GM19193 (cell line): Measurements from ENCODE around the gene ZBTB9.

Experiments used
- POLR2A ChIP-seq: IDR thresholded peaks from 4 replicates; pipeline ENCODE4 v1.6.1; 2011; ENCODE audit not compliant: insufficient read depth, insufficient read length; ENCODE audit errors: extremely low read depth

Gene ZBTB9

GRCh38 chr6:33427585-33428223, 26.7 kb upstream of the ZBTB9 start:
- no peak for TF ChIP-seq POLR2A

GRCh38 chr6:33428224-33428965, 26.0 kb upstream of the ZBTB9 start:
- TF ChIP-seq POLR2A: no peak

GRCh38 chr6:33428966-33429749, 25.2 kb upstream of the ZBTB9 start:
- TF ChIP-seq POLR2A: no peak

- no peak for TF ChIP-seq POLR2A
Measured at GRCh38 chr6:33429750-33430052, 24.7 kb upstream of the ZBTB9 start.

GRCh38 chr6:33430334-33430733, 24.0 kb upstream of the ZBTB9 start:
- no peak for TF ChIP-seq POLR2A

- TF ChIP-seq POLR2A: no peak
Measured at GRCh38 chr6:33430991-33431879, 23.1 kb upstream of the ZBTB9 start.

- no peak for TF ChIP-seq POLR2A
Measured at GRCh38 chr6:33431880-33432541, 22.4 kb upstream of the ZBTB9 start.

- TF ChIP-seq POLR2A: no peak
Measured at GRCh38 chr6:33432546-33432945, 21.8 kb upstream of the ZBTB9 start.

- TF ChIP-seq POLR2A: no peak
Measured at GRCh38 chr6:33433001-33433543, 21.3 kb upstream of the ZBTB9 start.

GRCh38 chr6:33433544-33434191, 20.7 kb upstream of the ZBTB9 start:
- no peak for TF ChIP-seq POLR2A

GRCh38 chr6:33434961-33435360, 19.4 kb upstream of the ZBTB9 start:
- TF ChIP-seq POLR2A: no peak

- no peak for TF ChIP-seq POLR2A
Measured at GRCh38 chr6:33437666-33438065, 16.7 kb upstream of the ZBTB9 start.

- TF ChIP-seq POLR2A: no peak
Measured at GRCh38 chr6:33438978-33439594, 15.3 kb upstream of the ZBTB9 start.

- no peak for TF ChIP-seq POLR2A
Measured at GRCh38 chr6:33439956-33440648, 14.3 kb upstream of the ZBTB9 start.
